Dermis microvascular lymphatic vessel endothelial cell (primary cell): ENCODE measurements around the gene FAM53A. TPM values are rescaled to one million over a fixed set of nuclear protein-coding genes. Genes with fewer than 3 reads are reported as not detected.
A peak's percentile ranks its signal among the peaks of the same experiment; 100 is the strongest.

ENCODE experiments used
- DNase-seq, 2 donors: peaks; one replicate each; pipeline versions ENCODE4 v3.0.0 to v3.0.0-alpha.2; 2010; ENCODE audit warnings: low read depth in 2 of 2
- total RNA-seq: library from RNA; depleted of rRNA; stranded (reverse); fragments of >200 nt; gene quantifications from 2 replicates; pipeline ENCODE4 v1.2.1, GENCODE V29; 2014

Gene FAM53A
- 0.26 and 1.4 TPM in 2 replicates for total RNA-seq

- DNase-seq, result peak; percentile 32 to 89
Observed at GRCh38 chr4:1683736-1684505, at the start of gene FAM53A. TSS of gene FAM53A (minus strand) at chr4:1684313. CDS start at chr4:1668741, 15,572 bp downstream.

- DNase-seq, result no peak
Observed at GRCh38 chr4:1732911-1733310, 48.8 kb upstream of the FAM53A start.

- no peak for DNase-seq
Observed at GRCh38 chr4:1731180-1731579, 47.1 kb upstream of the FAM53A start.

- no peak for DNase-seq
Observed at GRCh38 chr4:1730532-1731135, 46.5 kb upstream of the FAM53A start.

GRCh38 chr4:1728061-1728980 lies 44.2 kb upstream of the FAM53A start:
- no peak for DNase-seq

GRCh38 chr4:1727117-1728031 lies 43.3 kb upstream of the FAM53A start:
- DNase-seq, result peak; percentile 58 to 92

- DNase-seq, result peak; percentile 83 to 87
Observed at GRCh38 chr4:1726146-1726934, 42.2 kb upstream of the FAM53A start.

- no peak for DNase-seq
Observed at GRCh38 chr4:1725521-1725920, 41.4 kb upstream of the FAM53A start.

GRCh38 chr4:1723131-1723801 lies 39.2 kb upstream of the FAM53A start:
- DNase-seq, result no peak

- peak in 1 of 2 donors; percentile 27 for DNase-seq
Observed at GRCh38 chr4:1722551-1723118, 38.5 kb upstream of the FAM53A start.

- DNase-seq, result no peak
Observed at GRCh38 chr4:1721666-1722550, 37.8 kb upstream of the FAM53A start.

GRCh38 chr4:1721003-1721665 lies 37.0 kb upstream of the FAM53A start, which contains the start of the genes TACC3 and TMEM129:
TSS of gene TACC3 (plus strand) at chr4:1721521. CDS start at chr4:1723422, 1,901 bp downstream.
TSS of gene TMEM129 (minus strand) at chr4:1721323. CDS start at chr4:1720837, 486 bp downstream.
- DNase-seq, result peak; percentile 78 to 92

GRCh38 chr4:1720163-1720983 lies 36.3 kb upstream of the FAM53A start:
- peak in 1 of 2 donors; percentile 40 for DNase-seq

GRCh38 chr4:1718095-1718850 lies 34.2 kb upstream of the FAM53A start:
- no peak for DNase-seq
